ENCODE measurements around the gene EPHA10. TPM values are rescaled to one million over a fixed set of nuclear protein-coding genes. Genes with fewer than 3 reads are reported as not detected.

The EPHA10 gene
- total RNA-seq, 1 experiment from 2014 or later = 1.3 TPM

GRCh38 chr1:37692078-37692833, 72.7 kb downstream of the EPHA10 start, which contains the start of gene CDCA8:
CDCA8 (plus strand) TSS chr1:37692516; CDS start chr1:37692691, 175 bp downstream.
- Mint-ChIP-seq H3K27ac (peak within 1 kb of the TSS; percentile 78; the same call in 1 of the 2 replicates), H3K9me3 (no peaks in the 10 kb centered on the region), H3K4me3 (peak within 1 kb of the TSS; percentile 98), H3K36me3 (peaks cover 35% of the 10 kb centered on the region), H3K4me1 (peaks cover 16% of the 10 kb centered on the region), H3K27me3 (ENCODE audit: low read depth) (no peaks in the 10 kb centered on the region; the same call in 1 of the 2 replicates)
- ATAC-seq (peak; percentile 91), DNase-seq (ENCODE audit: low spot score) (peak; percentile 99)
- CTCF ChIA-PET = interaction anchor here (0.6 to 5.7 kb wide), 15 partner anchors 10 to 218 kb away, joined by 3 to 40 read pairs (median 5); partner anchors contain the start of genes DNALI1, EPHA10, GNL2 and MEAF6
- POLR2A ChIA-PET = interaction anchor here (0.5 to 2.6 kb wide), 3 partner anchors 30 to 1898 kb away, joined by 3 to 7 read pairs (median 4); partner anchors contain the start of genes C1orf122 and YRDC
- TF ChIP-seq NFYB (CRISPR knock-in tag; conservative IDR thresholded peaks at IDR 0.05; ENCODE audit: low read depth) (peak; percentile 73), ZNF423 (CRISPR knock-in tag; IDR thresholded peaks at IDR 0.05) (no peak), SP1 (CRISPR knock-in tag; conservative IDR thresholded peaks at IDR 0.05) (peak; percentile 86), HMGA2 (CRISPR knock-in tag; IDR thresholded peaks at IDR 0.05) (no peak), MLX (CRISPR knock-in tag; IDR thresholded peaks at IDR 0.05) (no peak), ZNF396 (CRISPR knock-in tag; IDR thresholded peaks at IDR 0.05; ENCODE audit: borderline replicate concordance) (no peak), CTCF (IDR thresholded peaks at IDR 0.05) (peak; percentile 27; the same call in 1 of the 2 replicates), ZNF281 (CRISPR knock-in tag; IDR thresholded peaks at IDR 0.05) (no peak), USF2 (CRISPR knock-in tag; IDR thresholded peaks at IDR 0.05) (no peak), RORB (CRISPR knock-in tag; IDR thresholded peaks at IDR 0.05) (no peak), ETV6 (CRISPR knock-in tag; IDR thresholded peaks at IDR 0.05) (peak; percentile 79; the same call in 1 of the 2 replicates), CBFB (CRISPR knock-in tag; IDR thresholded peaks at IDR 0.05; ENCODE audit: low read depth) (no peak), FOXJ3 (CRISPR knock-in tag; IDR thresholded peaks at IDR 0.05; ENCODE audit: borderline replicate concordance) (no peak), CREB1 (CRISPR knock-in tag; IDR thresholded peaks at IDR 0.05) (no peak), ATF1 (CRISPR knock-in tag; IDR thresholded peaks at IDR 0.05) (no peak), ZMAT4 (CRISPR knock-in tag; IDR thresholded peaks at IDR 0.05) (no peak), PRDM15 (CRISPR knock-in tag; IDR thresholded peaks at IDR 0.05) (no peak), HMGXB4 (CRISPR knock-in tag; IDR thresholded peaks at IDR 0.05) (peak; percentile 59; the same call in 1 of the 2 replicates), ZNF425 (CRISPR knock-in tag; conservative IDR thresholded peaks at IDR 0.05) (no peak), ZNF512 (CRISPR knock-in tag; IDR thresholded peaks at IDR 0.05; ENCODE audit: borderline replicate concordance) (no peak)

Data from WTC11 (cell line).